HG03060 (cell line): Measurements from ENCODE around the gene RPL22.

ENCODE experiments used
- ATAC-seq: cut with Tn5 transposase; IDR thresholded peaks from one replicate; pipeline ENCODE4 v1.9.1; 2021; ENCODE audit warnings: low read depth, moderate number of reproducible peaks; ENCODE audit not compliant: unreplicated experiment

RPL22 gene

DNA sequence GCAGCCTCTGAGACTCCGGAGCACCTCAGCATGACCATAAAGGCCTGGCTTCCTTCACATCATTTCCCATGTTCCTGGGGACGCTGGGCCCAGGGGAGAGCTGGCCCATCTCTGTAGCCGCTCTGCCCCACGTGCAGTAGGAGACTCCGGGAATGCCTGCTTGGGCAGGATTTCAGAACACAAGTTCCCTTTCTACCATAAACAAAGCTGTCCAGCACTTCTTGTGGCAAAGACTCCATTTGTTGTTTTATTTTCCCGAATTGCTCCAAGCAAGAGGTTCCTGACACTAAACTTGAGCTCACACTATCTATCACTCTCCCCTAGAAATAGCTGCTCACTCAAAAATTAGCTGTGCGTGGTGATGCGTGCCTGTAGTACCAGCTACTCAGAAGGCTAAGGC is 41.2 kb downstream of the RPL22 start:
- ATAC-seq: no peak

GRCh38 chr1:6157528-6158174 is 41.7 kb downstream of the RPL22 start:
- no peak for ATAC-seq

DNA sequence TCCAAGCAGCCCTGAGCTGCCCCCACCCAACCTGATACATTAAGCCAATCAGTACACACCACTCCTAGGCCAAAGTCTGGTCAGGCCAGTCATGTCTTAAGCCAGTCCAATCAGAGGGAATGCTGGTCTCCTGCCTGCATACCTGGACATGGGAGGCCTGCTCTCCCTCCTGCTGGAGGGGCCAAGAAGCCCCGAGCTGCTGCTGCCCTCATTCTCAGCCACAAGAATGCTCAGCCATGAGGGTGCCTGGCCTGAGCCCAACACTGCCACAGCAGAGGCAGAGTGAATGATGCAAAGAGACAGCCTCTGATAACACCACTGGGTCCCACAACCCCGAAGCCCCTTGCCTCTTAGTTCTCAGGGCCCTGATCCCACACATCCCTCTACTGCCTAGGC is 42.3 kb downstream of the RPL22 start:
- ATAC-seq: no peak

GRCh38 chr1:6154525-6155319 is 44.7 kb downstream of the RPL22 start:
- no peak for ATAC-seq

DNA sequence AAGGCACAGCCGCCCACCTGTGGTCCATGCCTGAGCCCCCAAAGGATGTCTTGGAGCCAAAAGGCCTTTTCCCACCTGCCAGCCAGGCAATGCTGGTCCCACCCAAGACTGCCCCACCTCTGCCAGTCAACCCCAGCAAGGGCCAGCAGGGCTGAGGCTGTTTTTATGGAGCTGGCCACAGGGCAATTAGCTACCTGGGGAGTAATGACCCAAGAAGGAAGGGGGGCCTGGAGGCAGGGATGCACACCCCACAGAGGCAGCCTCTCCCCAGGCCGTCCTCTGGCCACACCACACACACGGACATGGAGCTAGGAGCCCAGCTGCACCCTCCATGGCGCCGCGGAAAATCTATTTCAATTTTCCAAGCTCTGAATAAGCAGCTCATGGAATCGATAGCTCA is 46.5 kb downstream of the RPL22 start:
- no peak for ATAC-seq

- ATAC-seq: no peak
Measured at GRCh38 chr1:6152181-6152580, 47.2 kb downstream of the RPL22 start.

- no peak for ATAC-seq
Measured at GRCh38 chr1:6151291-6151822, 48.0 kb downstream of the RPL22 start.

GRCh38 chr1:6150006-6150938 is 49.1 kb downstream of the RPL22 start:
- no peak for ATAC-seq

- ATAC-seq: no peak
Measured at GRCh38 chr1:6149597-6149996, 49.8 kb downstream of the RPL22 start.

GRCh38 chr1:6148497-6149241 is 50.7 kb downstream of the RPL22 start:
- no peak for ATAC-seq

DNA sequence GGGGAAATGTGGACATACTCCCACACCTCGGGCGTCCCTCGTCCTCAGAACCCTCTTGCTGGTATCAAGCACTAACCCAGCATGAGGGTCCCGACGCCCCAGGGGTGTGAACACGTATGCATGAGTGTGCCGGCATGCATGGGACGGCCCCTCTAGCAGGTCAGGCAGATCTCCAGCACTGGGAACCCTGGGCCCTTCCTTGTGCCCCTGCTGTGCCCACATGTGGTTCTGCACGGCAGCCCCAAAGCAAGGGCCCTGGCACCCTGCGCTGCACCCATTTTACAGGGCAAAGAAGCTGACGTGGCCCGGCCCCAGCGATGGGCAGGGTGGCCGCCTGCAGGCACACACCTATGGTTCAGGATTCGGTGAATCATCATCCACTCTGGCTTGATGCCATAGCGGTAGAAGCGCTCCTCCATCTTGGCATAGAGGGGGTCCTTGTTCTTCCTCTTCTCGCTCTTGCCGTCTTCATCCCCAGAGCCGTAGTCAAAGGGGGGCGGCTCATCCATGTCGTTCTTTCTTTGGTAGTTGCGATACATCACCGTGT is 53.5 kb downstream of the RPL22 start:
- ATAC-seq: no peak

- ATAC-seq: no peak
Measured at GRCh38 chr1:6145396-6145750, 54.0 kb downstream of the RPL22 start.

- no peak for ATAC-seq
Measured at GRCh38 chr1:6144647-6145395, 54.6 kb downstream of the RPL22 start.

- no peak for ATAC-seq
Measured at GRCh38 chr1:6144175-6144574, 55.2 kb downstream of the RPL22 start.

DNA sequence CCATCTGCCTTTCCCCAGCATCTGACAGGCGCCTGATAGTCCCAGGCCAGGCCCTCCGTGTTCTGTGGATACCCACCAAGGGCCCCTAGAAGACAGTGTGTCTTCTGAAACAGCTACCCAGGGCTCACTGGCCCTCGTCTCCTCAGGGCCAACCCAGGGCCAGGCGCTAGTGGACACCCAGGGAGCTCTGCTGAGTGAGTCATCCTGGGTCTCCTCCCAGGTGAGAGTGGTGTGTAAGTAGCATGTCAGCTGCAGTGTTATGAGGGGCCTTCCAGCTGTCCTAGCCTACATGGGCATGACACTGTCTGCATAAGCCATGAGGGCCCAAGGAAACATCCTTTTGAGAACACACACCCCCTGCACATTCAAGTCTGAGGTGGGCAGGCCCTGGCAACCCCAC is 56.0 kb downstream of the RPL22 start:
- ATAC-seq: no peak

DNA sequence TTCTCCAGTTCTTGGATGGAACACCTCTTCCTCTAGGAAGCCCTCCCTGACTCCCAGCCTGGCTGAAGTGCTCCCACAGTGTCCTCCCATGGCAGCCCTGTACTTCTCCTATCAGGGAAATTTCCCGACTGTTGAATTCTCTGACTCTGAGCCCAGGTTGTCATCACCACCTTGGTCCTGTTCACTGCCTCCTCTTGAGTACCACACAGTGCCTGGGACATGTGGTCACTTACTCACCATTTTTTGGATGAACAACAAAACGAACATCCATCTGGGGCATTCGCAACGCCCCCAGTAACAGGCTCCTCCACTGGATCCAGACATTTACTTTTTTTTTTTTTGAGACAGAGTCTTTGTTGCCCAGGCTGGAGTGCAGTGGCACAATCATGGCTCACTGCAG is 56.7 kb downstream of the RPL22 start:
- ATAC-seq: no peak

GRCh38 chr1:6142036-6142621 is 57.3 kb downstream of the RPL22 start:
- ATAC-seq: no peak

GRCh38 chr1:6141592-6141991 is 57.8 kb downstream of the RPL22 start:
- ATAC-seq: no peak

DNA sequence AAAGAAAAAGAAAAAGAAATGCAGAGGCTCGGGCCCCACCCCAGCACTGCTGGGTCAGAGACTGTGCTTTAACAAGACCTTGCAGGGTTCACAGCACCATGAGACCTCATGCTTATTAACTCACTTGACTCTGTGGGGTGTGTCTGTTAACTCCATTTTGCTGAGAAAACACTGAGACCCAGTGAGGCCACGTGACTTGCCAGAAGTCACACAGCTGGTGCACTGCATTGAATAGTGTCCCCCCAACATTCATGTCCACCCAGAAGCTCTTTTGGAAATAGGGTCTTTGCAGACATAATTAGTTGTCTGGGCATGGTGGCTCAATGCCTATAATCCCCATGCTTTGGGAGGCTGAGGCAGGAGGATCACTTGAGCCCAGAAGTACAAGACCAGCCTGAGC is 59.0 kb downstream of the RPL22 start:
- no peak for ATAC-seq
